ENCODE measurements around the gene ENOPH1. TPM values are rescaled to one million over a fixed set of nuclear protein-coding genes. Genes with fewer than 3 reads are reported as not detected.

ENOPH1 gene
- total RNA-seq, 1 experiment from 2014 or later = 78.3 TPM

DNA sequence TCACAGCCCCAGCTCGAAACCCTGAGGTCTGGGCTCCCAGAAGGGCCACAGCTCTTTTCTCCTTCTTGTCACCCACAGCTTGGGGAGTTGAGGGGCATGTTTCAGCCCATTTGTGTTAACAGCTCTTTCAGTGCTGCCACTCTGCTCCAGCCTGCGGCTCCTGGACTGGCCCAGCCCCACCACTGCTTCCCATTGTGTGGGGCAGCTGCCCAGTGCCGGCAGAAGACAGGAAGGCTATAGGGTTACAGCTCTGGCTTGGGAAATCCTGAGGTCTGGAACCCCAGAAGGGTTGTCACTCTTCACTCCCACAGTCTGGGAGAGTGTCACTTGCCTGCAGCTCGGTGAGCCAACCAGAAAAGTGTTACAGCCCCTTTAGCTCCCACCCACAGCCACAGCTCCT is 49.6 kb upstream of the ENOPH1 start (continued):
- TF ChIP-seq, protein P1, sequence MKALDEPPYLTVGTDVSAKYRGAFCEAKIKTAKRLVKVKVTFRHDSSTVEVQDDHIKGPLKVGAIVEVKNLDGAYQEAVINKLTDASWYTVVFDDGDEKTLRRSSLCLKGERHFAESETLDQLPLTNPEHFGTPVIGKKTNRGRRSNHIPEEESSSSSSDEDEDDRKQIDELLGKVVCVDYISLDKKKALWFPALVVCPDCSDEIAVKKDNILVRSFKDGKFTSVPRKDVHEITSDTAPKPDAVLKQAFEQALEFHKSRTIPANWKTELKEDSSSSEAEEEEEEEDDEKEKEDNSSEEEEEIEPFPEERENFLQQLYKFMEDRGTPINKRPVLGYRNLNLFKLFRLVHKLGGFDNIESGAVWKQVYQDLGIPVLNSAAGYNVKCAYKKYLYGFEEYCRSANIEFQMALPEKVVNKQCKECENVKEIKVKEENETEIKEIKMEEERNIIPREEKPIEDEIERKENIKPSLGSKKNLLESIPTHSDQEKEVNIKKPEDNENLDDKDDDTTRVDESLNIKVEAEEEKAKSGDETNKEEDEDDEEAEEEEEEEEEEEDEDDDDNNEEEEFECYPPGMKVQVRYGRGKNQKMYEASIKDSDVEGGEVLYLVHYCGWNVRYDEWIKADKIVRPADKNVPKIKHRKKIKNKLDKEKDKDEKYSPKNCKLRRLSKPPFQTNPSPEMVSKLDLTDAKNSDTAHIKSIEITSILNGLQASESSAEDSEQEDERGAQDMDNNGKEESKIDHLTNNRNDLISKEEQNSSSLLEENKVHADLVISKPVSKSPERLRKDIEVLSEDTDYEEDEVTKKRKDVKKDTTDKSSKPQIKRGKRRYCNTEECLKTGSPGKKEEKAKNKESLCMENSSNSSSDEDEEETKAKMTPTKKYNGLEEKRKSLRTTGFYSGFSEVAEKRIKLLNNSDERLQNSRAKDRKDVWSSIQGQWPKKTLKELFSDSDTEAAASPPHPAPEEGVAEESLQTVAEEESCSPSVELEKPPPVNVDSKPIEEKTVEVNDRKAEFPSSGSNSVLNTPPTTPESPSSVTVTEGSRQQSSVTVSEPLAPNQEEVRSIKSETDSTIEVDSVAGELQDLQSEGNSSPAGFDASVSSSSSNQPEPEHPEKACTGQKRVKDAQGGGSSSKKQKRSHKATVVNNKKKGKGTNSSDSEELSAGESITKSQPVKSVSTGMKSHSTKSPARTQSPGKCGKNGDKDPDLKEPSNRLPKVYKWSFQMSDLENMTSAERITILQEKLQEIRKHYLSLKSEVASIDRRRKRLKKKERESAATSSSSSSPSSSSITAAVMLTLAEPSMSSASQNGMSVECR (CRISPR knock-in tag; IDR thresholded peaks at IDR 0.05; ENCODE audit: borderline replicate concordance) = no peak
- TF ChIP-seq FOXK1 (CRISPR knock-in tag; IDR thresholded peaks at IDR 0.05) = no peak
- TF ChIP-seq ZNF317 (CRISPR knock-in tag; IDR thresholded peaks at IDR 0.05; ENCODE audit: borderline replicate concordance, low read depth) = no peak
- no peak for TF ChIP-seq GABPB1 (CRISPR knock-in tag; IDR thresholded peaks at IDR 0.05)
- TF ChIP-seq, protein P2, sequence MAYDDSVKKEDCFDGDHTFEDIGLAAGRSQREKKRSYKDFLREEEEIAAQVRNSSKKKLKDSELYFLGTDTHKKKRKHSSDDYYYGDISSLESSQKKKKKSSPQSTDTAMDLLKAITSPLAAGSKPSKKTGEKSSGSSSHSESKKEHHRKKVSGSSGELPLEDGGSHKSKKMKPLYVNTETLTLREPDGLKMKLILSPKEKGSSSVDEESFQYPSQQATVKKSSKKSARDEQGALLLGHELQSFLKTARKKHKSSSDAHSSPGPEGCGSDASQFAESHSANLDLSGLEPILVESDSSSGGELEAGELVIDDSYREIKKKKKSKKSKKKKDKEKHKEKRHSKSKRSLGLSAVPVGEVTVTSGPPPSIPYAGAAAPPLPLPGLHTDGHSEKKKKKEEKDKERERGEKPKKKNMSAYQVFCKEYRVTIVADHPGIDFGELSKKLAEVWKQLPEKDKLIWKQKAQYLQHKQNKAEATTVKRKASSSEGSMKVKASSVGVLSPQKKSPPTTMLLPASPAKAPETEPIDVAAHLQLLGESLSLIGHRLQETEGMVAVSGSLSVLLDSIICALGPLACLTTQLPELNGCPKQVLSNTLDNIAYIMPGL (CRISPR knock-in tag; IDR thresholded peaks at IDR 0.05) = no peak
- TF ChIP-seq FOXP1 (CRISPR knock-in tag; IDR thresholded peaks at IDR 0.05; ENCODE audit: borderline replicate concordance) = no peak

DNA sequence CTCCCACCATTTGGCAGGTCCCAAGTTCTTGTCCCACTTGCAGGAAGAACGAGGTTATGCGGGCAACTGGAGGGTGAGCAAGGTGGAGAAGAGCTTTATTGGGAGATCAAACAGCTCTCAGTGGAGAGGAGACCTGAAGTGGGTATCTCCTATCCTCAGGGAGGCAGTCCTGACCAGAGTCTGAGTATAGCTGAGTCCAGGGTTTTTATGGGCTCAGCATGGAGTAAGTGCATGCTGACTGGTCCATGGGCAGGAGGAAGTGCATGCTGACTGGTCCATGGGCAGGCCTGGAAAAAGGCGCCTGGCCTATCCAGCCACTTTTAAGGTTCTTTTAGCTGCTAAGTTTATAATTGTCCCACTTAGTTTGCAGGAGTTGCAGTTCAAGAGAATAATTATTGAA is 49.2 kb upstream of the ENOPH1 start:
- no peak overlapping the region for H3K4me3 Mint-ChIP-seq
- ChIA-PET POLR2A (interaction anchor here (0.5 to 1.9 kb wide), 3 partner anchors 25 to 48 kb away, joined by 4 to 10 read pairs (median 4); no protein-coding TSS in a partner anchor), CTCF (interaction anchor here (0.8 to 1.1 kb wide), 2 partner anchors 8 to 48 kb away, joined by 3 to 6 read pairs; no protein-coding TSS in a partner anchor)
- DNase-seq (ENCODE audit: low spot score) = no peak
- H3K27ac Mint-ChIP-seq = no peak overlapping the region; the same call in 1 of the 2 replicates
- H3K9me3 Mint-ChIP-seq = peaks cover 20% of the 10 kb centered on the region
- TF ChIP-seq ELF4 (CRISPR knock-in tag; IDR thresholded peaks at IDR 0.05; ENCODE audit: low read depth) = no peak
- TF ChIP-seq SMAD3 (CRISPR knock-in tag; IDR thresholded peaks at IDR 0.05; ENCODE audit: borderline replicate concordance) = no peak
- TF ChIP-seq, protein P3, sequence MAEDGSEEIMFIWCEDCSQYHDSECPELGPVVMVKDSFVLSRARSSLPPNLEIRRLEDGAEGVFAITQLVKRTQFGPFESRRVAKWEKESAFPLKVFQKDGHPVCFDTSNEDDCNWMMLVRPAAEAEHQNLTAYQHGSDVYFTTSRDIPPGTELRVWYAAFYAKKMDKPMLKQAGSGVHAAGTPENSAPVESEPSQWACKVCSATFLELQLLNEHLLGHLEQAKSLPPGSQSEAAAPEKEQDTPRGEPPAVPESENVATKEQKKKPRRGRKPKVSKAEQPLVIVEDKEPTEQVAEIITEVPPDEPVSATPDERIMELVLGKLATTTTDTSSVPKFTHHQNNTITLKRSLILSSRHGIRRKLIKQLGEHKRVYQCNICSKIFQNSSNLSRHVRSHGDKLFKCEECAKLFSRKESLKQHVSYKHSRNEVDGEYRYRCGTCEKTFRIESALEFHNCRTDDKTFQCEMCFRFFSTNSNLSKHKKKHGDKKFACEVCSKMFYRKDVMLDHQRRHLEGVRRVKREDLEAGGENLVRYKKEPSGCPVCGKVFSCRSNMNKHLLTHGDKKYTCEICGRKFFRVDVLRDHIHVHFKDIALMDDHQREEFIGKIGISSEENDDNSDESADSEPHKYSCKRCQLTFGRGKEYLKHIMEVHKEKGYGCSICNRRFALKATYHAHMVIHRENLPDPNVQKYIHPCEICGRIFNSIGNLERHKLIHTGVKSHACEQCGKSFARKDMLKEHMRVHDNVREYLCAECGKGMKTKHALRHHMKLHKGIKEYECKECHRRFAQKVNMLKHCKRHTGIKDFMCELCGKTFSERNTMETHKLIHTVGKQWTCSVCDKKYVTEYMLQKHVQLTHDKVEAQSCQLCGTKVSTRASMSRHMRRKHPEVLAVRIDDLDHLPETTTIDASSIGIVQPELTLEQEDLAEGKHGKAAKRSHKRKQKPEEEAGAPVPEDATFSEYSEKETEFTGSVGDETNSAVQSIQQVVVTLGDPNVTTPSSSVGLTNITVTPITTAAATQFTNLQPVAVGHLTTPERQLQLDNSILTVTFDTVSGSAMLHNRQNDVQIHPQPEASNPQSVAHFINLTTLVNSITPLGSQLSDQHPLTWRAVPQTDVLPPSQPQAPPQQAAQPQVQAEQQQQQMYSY (CRISPR knock-in tag; IDR thresholded peaks at IDR 0.05) = no peak
- TF ChIP-seq NR1H2 (CRISPR knock-in tag; IDR thresholded peaks at IDR 0.05) = no peak
- TF ChIP-seq, protein P4, sequence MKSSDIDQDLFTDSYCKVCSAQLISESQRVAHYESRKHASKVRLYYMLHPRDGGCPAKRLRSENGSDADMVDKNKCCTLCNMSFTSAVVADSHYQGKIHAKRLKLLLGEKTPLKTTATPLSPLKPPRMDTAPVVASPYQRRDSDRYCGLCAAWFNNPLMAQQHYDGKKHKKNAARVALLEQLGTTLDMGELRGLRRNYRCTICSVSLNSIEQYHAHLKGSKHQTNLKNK (CRISPR knock-in tag; IDR thresholded peaks at IDR 0.05) = no peak
- no peak for TF ChIP-seq JUN (CRISPR knock-in tag; IDR thresholded peaks at IDR 0.05)
- TF ChIP-seq, protein P5, sequence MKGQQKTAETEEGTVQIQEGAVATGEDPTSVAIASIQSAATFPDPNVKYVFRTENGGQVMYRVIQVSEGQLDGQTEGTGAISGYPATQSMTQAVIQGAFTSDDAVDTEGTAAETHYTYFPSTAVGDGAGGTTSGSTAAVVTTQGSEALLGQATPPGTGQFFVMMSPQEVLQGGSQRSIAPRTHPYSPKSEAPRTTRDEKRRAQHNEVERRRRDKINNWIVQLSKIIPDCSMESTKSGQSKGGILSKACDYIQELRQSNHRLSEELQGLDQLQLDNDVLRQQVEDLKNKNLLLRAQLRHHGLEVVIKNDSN (CRISPR knock-in tag; IDR thresholded peaks at IDR 0.05) = no peak
- TF ChIP-seq, protein P6, sequence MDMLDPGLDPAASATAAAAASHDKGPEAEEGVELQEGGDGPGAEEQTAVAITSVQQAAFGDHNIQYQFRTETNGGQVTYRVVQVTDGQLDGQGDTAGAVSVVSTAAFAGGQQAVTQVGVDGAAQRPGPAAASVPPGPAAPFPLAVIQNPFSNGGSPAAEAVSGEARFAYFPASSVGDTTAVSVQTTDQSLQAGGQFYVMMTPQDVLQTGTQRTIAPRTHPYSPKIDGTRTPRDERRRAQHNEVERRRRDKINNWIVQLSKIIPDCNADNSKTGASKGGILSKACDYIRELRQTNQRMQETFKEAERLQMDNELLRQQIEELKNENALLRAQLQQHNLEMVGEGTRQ (CRISPR knock-in tag; IDR thresholded peaks at IDR 0.05) = no peak
- no peak for TF ChIP-seq TEAD4 (CRISPR knock-in tag; IDR thresholded peaks at IDR 0.05)
- TF ChIP-seq, protein P7, sequence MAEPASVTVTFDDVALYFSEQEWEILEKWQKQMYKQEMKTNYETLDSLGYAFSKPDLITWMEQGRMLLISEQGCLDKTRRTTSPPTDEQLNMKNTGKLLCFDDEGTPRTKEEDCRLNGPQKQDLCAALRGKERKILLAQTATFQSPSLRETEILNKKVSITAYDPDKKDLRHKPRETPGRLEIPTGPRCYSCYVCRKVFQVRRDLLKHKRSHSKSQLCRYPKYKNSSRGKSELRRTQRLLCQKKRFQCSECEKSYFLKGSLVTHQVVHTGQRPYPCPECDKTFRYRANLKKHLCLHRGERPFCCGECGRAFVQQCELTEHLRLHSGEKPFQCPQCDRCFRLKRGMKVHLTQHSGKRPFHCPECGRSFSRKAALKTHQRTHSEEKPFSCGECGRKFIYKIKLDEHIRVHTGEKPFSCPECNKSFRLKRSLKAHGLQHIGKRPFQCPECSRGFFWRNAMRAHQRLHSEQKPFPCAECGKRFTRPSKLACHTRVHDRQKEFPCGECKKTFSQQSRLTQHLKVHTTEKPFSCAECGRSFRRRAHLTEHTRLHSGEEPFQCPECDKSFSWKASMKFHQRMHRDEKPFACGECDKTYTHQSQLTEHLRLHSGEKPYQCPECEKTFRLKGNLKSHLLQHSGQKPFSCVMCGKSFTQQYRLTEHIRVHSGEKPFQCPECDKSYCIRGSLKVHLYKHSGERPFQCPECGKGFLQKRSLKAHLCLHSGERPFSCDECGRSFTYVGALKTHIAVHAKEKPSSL (CRISPR knock-in tag; conservative IDR thresholded peaks at IDR 0.05) = no peak
- no peak for TF ChIP-seq SOX15 (CRISPR knock-in tag; IDR thresholded peaks at IDR 0.05)
- TF ChIP-seq, protein P2 (CRISPR knock-in tag; IDR thresholded peaks at IDR 0.05) = no peak
- H3K36me3 Mint-ChIP-seq = peaks cover 17% of the 10 kb centered on the region
- peak; percentile 74 for ATAC-seq
- peaks cover 4% of the 10 kb centered on the region for H3K4me1 Mint-ChIP-seq
- peaks cover 6% of the 10 kb centered on the region for H3K27me3 Mint-ChIP-seq (ENCODE audit: low read depth)

Measured in WTC11 (cell line).